ENCODE measurements around the gene CEP57. TPM values are rescaled to one million over a fixed set of nuclear protein-coding genes. Genes with fewer than 3 reads are reported as not detected.

The CEP57 gene
- total and polyA plus RNA-seq, 2 of the 13 experiments (the other 11 are each of a cell fraction or from before 2014, with no cell fraction given): 34.3 to 59.4 TPM

DNA sequence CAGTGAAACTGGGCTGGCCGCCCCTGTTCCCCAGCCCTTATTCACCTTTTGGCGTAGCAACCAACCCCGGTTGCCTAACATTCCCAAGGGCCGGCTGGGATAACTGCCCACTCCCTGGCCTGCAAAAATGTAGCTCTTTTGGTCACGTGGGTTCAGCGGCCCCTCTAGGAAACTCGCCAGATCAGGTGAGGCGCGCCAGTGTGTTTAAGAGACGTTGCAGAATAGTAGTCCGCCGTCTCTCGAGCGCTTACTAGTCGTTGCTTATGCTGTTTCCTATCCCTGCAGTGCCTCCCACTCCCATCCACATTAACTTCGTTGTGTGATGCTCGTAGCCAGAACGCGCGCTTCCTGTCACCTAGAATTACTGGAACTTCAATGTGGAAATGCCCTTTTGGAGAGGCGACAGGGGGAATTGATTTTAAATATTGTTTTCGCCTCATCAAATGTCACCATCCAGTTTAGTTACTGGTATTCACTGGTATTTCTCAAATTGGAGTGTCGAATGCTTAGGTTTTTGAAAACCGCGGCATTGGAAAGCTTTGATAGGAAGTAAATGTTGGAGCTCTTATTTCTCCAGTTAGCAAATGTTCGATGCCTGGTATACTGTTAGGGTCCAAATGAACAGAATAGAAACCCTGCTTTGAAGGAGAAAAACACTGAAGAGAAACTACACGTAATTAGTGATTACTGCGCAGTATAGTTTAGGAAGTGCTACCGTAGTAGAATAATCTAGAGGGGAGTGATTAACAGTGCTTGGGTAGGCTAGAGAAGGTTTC is 823 bp downstream of the CEP57 start (continued):
- no peak for TF ChIP-seq MYPOP (CRISPR knock-in tag; IDR thresholded peaks at IDR 0.05)
- TF ChIP-seq TARDBP (CRISPR knock-in tag; IDR thresholded peaks at IDR 0.05): no peak
- TF ChIP-seq POLR2AphosphoS5 (IDR thresholded peaks at IDR 0.05; ENCODE audit: low read depth, low read length): 0 out of 2 replicates have a peak, but pooled peaks have one; percentile 27
- 0 out of 2 replicates have a peak, but pooled peaks have one; percentile 20 for TF ChIP-seq HIVEP1 (CRISPR knock-in tag; IDR thresholded peaks at IDR 0.05)
- TF ChIP-seq ARNT (IDR thresholded peaks at IDR 0.05): no peak
- no peak for TF ChIP-seq ZNF616 (CRISPR knock-in tag; IDR thresholded peaks at IDR 0.05; ENCODE audit: low read depth)
- TF ChIP-seq HNF1B (CRISPR knock-in tag; IDR thresholded peaks at IDR 0.05): 0 out of 2 replicates have a peak, but pooled peaks have one; percentile 9
- TF ChIP-seq RFX3 (CRISPR knock-in tag; IDR thresholded peaks at IDR 0.05): no peak
- TF ChIP-seq JUNB (CRISPR knock-in tag; IDR thresholded peaks at IDR 0.05; ENCODE audit: borderline replicate concordance): no peak
- TF ChIP-seq ZBTB42 (CRISPR knock-in tag; IDR thresholded peaks at IDR 0.05): no peak
- TF ChIP-seq YEATS4 (CRISPR knock-in tag; IDR thresholded peaks at IDR 0.05; ENCODE audit: borderline replicate concordance): no peak
- 0 out of 2 replicates have a peak, but pooled peaks have one; percentile 33 for TF ChIP-seq MED13 (CRISPR knock-in tag; IDR thresholded peaks at IDR 0.05)
- TF ChIP-seq MAFF (IDR thresholded peaks at IDR 0.05; ENCODE audit: low read depth, low read length): no peak
- TF ChIP-seq SALL2 (CRISPR knock-in tag; IDR thresholded peaks at IDR 0.05): peak; percentile 51; the same call in 1 of the 2 replicates
- no peak for TF ChIP-seq IKZF1 (IDR thresholded peaks at IDR 0.05)
- no peak; the same call in 1 of the 2 replicates for TF ChIP-seq ERF (CRISPR knock-in tag; IDR thresholded peaks at IDR 0.05)
- no peak for TF ChIP-seq THAP11 (CRISPR knock-in tag; IDR thresholded peaks at IDR 0.05)
- TF ChIP-seq HHEX (CRISPR knock-in tag; IDR thresholded peaks at IDR 0.05): no peak
- TF ChIP-seq, protein P1, sequence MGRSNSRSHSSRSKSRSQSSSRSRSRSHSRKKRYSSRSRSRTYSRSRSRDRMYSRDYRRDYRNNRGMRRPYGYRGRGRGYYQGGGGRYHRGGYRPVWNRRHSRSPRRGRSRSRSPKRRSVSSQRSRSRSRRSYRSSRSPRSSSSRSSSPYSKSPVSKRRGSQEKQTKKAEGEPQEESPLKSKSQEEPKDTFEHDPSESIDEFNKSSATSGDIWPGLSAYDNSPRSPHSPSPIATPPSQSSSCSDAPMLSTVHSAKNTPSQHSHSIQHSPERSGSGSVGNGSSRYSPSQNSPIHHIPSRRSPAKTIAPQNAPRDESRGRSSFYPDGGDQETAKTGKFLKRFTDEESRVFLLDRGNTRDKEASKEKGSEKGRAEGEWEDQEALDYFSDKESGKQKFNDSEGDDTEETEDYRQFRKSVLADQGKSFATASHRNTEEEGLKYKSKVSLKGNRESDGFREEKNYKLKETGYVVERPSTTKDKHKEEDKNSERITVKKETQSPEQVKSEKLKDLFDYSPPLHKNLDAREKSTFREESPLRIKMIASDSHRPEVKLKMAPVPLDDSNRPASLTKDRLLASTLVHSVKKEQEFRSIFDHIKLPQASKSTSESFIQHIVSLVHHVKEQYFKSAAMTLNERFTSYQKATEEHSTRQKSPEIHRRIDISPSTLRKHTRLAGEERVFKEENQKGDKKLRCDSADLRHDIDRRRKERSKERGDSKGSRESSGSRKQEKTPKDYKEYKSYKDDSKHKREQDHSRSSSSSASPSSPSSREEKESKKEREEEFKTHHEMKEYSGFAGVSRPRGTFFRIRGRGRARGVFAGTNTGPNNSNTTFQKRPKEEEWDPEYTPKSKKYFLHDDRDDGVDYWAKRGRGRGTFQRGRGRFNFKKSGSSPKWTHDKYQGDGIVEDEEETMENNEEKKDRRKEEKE (IDR thresholded peaks at IDR 0.05): no peak
- TF ChIP-seq ZNF563 (CRISPR knock-in tag; IDR thresholded peaks at IDR 0.05): peak; percentile 21; the same call in 1 of the 2 replicates
- peak; percentile 61; the same call in 1 of the 2 replicates for TF ChIP-seq ZNF777 (CRISPR knock-in tag; IDR thresholded peaks at IDR 0.05)
- TF ChIP-seq RXRB (CRISPR knock-in tag; IDR thresholded peaks at IDR 0.05; ENCODE audit: borderline replicate concordance): 0 out of 2 replicates have a peak, but pooled peaks have one; percentile 7
- TF ChIP-seq JARID2 (CRISPR knock-in tag; IDR thresholded peaks at IDR 0.05; ENCODE audit: insufficient replicate concordance): no peak
- no peak for TF ChIP-seq EED (CRISPR knock-in tag; IDR thresholded peaks at IDR 0.05)
- 0 out of 2 replicates have a peak, but pooled peaks have one; percentile 35 for TF ChIP-seq ISX (CRISPR knock-in tag; conservative IDR thresholded peaks at IDR 0.05)
- TF ChIP-seq NFYB (CRISPR knock-in tag; IDR thresholded peaks at IDR 0.05): peak; percentile 44
